Activated CD8-positive, alpha-beta T cell treated with anti-CD3 and anti-CD28 coated beads for 36 hours (primary cell): ENCODE measurements around the gene QPCT. TPM values are rescaled to one million over a fixed set of nuclear protein-coding genes. Genes with fewer than 3 reads are reported as not detected.

ENCODE experiments used
- ATAC-seq: fragments of 200-7000 bp; cut with Tn5 transposase; one replicate; pipeline ENCODE4 v1.10.0; 2021; ENCODE audit warnings: mild to moderate bottlenecking, moderate library complexity
- CTCF ChIA-PET: fragments of 350-600 bp; sonication (Branson Sonifier 250); formaldehyde crosslinking; loops from one replicate; lab custom pipeline; 2021; ENCODE audit warnings: antibody characterized with exemption; lab: Charles Lee
- POLR2A ChIA-PET: fragments of 350-600 bp; sonication (Branson Sonifier 250); formaldehyde crosslinking; loops from one replicate; lab custom pipeline; 2021; ENCODE audit warnings: antibody characterized with exemption; lab: Charles Lee
- DNase-seq: peaks from one replicate; pipeline ENCODE4 v3.0.0-alpha.2; 2020
- H3K27ac Mint-ChIP-seq: one replicate; pipeline ENCODE4 v1.8.0; 2021; ENCODE audit warnings: mild to moderate bottlenecking, mixed read lengths
- H3K27me3 Mint-ChIP-seq: one replicate; pipeline ENCODE4 v1.8.0; 2021; ENCODE audit warnings: mixed read lengths
- H3K36me3 Mint-ChIP-seq: one replicate; pipeline ENCODE4 v1.8.0; 2021; ENCODE audit warnings: low read depth, mixed read lengths
- H3K4me1 Mint-ChIP-seq: one replicate; pipeline ENCODE4 v1.8.0; 2021; ENCODE audit warnings: low read depth, mixed read lengths
- H3K4me3 Mint-ChIP-seq: one replicate; pipeline ENCODE4 v1.8.0; 2021; ENCODE audit warnings: mild to moderate bottlenecking, moderate library complexity, mixed read lengths
- H3K9me3 Mint-ChIP-seq: one replicate; pipeline ENCODE4 v1.8.0; 2021; ENCODE audit warnings: mixed read lengths
- intact Hi-C: fragments of 100-400 bp; cut with micrococcal nuclease; formaldehyde crosslinking; loops from one replicate; pipeline ENCODE4 v1.10.0; 2022
- total RNA-seq, 2 experiments: library from RNA; stranded (reverse); gene quantifications; one replicate each; pipeline ENCODE4 v1.2.3, GENCODE V29; 2021
- TF ChIP-seq, protein P1 (sequence below): fragments of 200-600 bp; IDR thresholded peaks from one replicate; pipeline ENCODE4 v1.8.0; 2022; ENCODE audit warnings: antibody characterized with exemption, mild to moderate bottlenecking

The QPCT gene
- total RNA-seq, 2 experiments from 2014 or later, result 0.29 to 0.56 TPM

DNA sequence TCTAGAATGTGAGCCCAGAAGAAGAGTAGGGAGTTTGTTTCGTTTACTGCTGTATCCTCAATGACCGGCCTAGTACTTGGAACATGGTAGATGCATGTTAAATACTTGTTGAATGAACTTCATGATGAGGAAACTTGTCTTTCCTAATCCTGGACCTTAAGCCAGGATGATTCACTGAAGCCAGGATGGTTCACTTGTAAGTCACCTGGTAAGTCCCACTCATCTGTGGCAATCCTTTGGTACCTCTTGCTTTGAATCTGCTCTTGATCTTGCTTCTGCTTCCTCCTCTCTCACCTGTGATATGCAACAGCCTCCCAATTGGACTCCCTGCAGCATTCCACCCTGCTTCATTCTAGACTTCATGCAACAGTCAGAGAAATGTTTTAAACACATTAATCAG, 43.6 kb downstream of the QPCT start:
- no peak overlapping the region for H3K4me3 Mint-ChIP-seq
- no peaks in the 10 kb centered on the region for H3K36me3 Mint-ChIP-seq
- ChIA-PET CTCF (interaction anchor here (1.3 to 2.3 kb wide), 2 partner anchors 8 to 490 kb away, joined by 5 to 16 read pairs; no protein-coding TSS in a partner anchor), POLR2A (no interaction called here)
- ATAC-seq, result no peak
- no peaks in the 10 kb centered on the region for H3K27me3 Mint-ChIP-seq
- DNase-seq, result no peak
- intact Hi-C loops, result no loop called here
- peaks cover 6% of the 10 kb centered on the region for H3K9me3 Mint-ChIP-seq
- no peak overlapping the region for H3K27ac Mint-ChIP-seq
- peaks cover 13% of the 10 kb centered on the region for H3K4me1 Mint-ChIP-seq
- TF ChIP-seq, protein P1, sequence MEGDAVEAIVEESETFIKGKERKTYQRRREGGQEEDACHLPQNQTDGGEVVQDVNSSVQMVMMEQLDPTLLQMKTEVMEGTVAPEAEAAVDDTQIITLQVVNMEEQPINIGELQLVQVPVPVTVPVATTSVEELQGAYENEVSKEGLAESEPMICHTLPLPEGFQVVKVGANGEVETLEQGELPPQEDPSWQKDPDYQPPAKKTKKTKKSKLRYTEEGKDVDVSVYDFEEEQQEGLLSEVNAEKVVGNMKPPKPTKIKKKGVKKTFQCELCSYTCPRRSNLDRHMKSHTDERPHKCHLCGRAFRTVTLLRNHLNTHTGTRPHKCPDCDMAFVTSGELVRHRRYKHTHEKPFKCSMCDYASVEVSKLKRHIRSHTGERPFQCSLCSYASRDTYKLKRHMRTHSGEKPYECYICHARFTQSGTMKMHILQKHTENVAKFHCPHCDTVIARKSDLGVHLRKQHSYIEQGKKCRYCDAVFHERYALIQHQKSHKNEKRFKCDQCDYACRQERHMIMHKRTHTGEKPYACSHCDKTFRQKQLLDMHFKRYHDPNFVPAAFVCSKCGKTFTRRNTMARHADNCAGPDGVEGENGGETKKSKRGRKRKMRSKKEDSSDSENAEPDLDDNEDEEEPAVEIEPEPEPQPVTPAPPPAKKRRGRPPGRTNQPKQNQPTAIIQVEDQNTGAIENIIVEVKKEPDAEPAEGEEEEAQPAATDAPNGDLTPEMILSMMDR, result no peak

DNA sequence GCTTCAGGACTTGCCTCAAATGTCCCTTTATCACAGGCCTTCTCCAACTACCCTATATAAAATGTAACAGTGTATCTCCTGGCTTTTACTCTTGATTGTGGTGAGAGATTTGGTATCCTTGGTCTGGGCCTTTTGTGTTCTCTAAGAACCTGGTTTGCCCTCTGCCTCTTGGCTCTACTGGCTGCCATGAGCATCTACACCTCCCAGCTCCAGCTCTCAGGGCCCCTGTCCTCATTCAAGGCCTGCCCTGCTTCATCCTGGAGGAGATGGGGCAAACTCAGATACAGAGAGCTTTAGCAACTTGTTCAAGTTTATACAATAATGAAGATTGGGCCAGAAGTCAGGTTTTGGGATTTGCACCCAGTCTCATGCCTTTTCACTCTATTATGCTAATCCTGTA, 45.0 kb downstream of the QPCT start:
- DNase-seq, result no peak
- Mint-ChIP-seq H3K27ac (no peak overlapping the region), H3K27me3 (peaks cover 2% of the 10 kb centered on the region), H3K4me3 (no peak overlapping the region), H3K36me3 (no peaks in the 10 kb centered on the region), H3K9me3 (peaks cover 6% of the 10 kb centered on the region), H3K4me1 (peaks cover 17% of the 10 kb centered on the region)
- TF ChIP-seq, protein P1, result no peak
- intact Hi-C loops, result no loop called here
- ChIA-PET POLR2A (interaction anchor here (1.3 to 3.3 kb wide), 2 partner anchors 9 to 12 kb away, joined by 3 to 27 read pairs; no protein-coding TSS in a partner anchor), CTCF (interaction anchor here (1.1 to 3.5 kb wide), 6 partner anchors 10 to 488 kb away, joined by 3 to 42 read pairs (median 6); no protein-coding TSS in a partner anchor)
- ATAC-seq, result no peak

DNA sequence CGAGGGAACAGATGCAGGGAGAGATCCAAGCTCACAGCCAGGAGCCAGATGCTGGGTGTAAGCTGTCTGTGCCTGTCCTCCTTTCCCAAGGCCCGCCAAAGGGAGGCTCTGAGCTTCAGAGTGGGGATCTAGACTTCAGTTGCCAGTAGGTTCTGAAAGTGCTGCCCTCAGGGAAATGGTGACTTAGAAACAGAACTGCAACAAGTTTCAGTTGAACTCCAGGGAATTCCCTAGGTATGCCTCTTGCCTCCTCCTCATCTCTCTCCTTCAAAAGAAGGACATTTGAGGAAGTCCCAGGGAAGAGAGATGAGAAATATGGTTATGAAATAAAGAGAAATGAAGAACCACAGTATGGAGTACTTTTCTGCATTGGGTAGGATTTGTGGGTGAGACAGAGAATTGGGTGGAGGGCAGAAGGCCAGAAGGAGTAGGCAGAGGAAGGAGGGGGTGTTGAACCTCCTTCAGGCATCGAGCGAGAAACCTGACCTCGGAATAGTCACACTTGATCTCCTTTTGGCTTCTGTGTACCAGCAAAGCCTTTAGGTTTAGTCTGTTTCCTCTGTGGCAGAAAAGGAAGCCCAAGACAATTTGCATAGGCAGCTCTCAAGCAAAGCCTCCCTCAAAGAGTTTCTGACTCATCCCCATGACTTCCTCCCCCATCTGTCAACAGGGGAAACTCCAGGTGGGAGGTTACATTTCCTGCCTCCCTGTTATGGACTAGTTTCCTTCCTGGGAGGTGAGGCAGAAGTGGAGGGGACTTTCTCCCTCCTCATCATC, 45.7 kb downstream of the QPCT start:
- Mint-ChIP-seq H3K9me3 (peaks cover 6% of the 10 kb centered on the region), H3K4me1 (peaks cover 18% of the 10 kb centered on the region), H3K27me3 (peaks cover 2% of the 10 kb centered on the region), H3K27ac (peak overlapping the region; percentile 92), H3K36me3 (no peaks in the 10 kb centered on the region), H3K4me3 (peak overlapping the region; percentile 16)
- CTCF ChIA-PET, result interaction anchor here (0.6 to 3.5 kb wide), 12 partner anchors 9 to 487 kb away, joined by 3 to 42 read pairs (median 4); no protein-coding TSS in a partner anchor
- peak; percentile 81 for DNase-seq
- POLR2A ChIA-PET, result interaction anchor here (0.6 to 3.3 kb wide), 6 partner anchors 10 to 483 kb away, joined by 3 to 27 read pairs (median 4); partner anchors contain the start of gene PRKD3
- intact Hi-C loops, result loop anchor here (1.0 to 5.0 kb wide), 4 partner anchors 13 to 487 kb away; partner anchors contain the start of gene PRKD3
- ATAC-seq, result peak; percentile 93
- TF ChIP-seq, protein P1, result no peak

DNA sequence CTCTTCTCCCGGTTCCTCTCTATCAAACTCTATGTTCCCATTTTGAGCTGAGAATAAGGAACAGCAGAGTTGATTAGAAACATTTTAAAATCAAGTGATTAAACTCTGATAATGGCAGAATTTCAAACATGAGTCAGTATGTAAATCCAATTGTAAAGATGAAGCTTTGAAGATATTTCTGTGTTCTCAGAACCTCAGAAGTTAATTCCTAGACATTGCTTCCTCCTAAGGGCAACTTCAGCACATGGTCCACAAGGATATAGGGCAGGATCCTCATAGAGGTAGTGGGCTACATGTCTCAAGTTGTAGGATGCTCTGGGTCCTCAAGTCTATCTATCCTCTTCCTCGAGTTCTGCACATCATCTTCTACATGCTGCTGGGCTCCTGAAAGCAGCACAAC, 46.3 kb downstream of the QPCT start:
- intact Hi-C loops, result loop anchor here (1.0 to 5.0 kb wide), 4 partner anchors 13 to 487 kb away; partner anchors contain the start of gene PRKD3
- ChIA-PET POLR2A (interaction anchor here (0.6 to 3.3 kb wide), 7 partner anchors 13 to 807 kb away, joined by 3 to 27 read pairs (median 3); partner anchors contain the start of gene PRKD3), CTCF (interaction anchor here (0.6 to 3.5 kb wide), 12 partner anchors 9 to 487 kb away, joined by 3 to 42 read pairs (median 4); no protein-coding TSS in a partner anchor)
- ATAC-seq (peak; percentile 25), DNase-seq (no peak)
- Mint-ChIP-seq H3K36me3 (no peaks in the 10 kb centered on the region), H3K4me1 (peaks cover 18% of the 10 kb centered on the region), H3K9me3 (peaks cover 6% of the 10 kb centered on the region), H3K4me3 (no peak overlapping the region), H3K27ac (peak overlapping the region; percentile 92), H3K27me3 (peaks cover 2% of the 10 kb centered on the region)
- TF ChIP-seq, protein P1, result no peak
